ENCODE data around the gene RPGRIP1. TPM values are rescaled to one million over a fixed set of nuclear protein-coding genes. Genes with fewer than 3 reads are reported as not detected.

The RPGRIP1 gene
- total RNA-seq, 1 donor from 2014 or later = 0.47 TPM

DNA sequence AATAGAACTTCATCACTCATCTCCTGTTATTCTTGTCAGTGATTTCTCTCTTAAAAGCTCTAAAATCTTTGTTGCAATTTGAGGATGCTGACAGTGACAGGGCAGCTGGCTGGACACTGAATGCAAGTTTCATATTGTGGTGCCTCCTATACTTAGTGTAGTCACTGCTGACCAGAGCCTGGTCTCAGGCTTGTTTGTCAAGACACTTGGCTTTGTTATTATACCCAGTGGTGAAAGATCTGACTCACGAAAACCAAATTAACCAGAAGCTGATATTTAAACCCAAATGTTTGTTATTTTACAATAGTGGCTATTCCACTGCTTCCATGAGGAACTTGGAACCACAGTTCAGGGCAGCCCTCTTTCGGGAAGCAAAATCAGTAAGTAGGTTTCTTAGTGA is 42.8 kb downstream of the RPGRIP1 start:
- no peak overlapping the region for H3K9ac ChIP-seq
- H3K27ac ChIP-seq = no peak overlapping the region
- Mint-ChIP-seq H3K27ac (no peak overlapping the region), H3K4me3 (no peak overlapping the region), H3K36me3 (no peaks in the 10 kb centered on the region), H3K27me3 (ENCODE audit: insufficient read depth, low read depth) (peaks cover 6% of the 10 kb centered on the region), H3K4me1 (peaks cover 2% of the 10 kb centered on the region), H3K9me3 (no peaks in the 10 kb centered on the region)
- no peak for TF ChIP-seq EZH2phosphoT487 (IDR thresholded peaks at IDR 0.05)
- no peak for TF ChIP-seq EZH2 (IDR thresholded peaks at IDR 0.05)
- no peak for TF ChIP-seq CTCF (IDR thresholded peaks at IDR 0.05)
- H3K79me2 ChIP-seq (ENCODE audit: low read depth) = no peaks in the 10 kb centered on the region
- no peak for DNase-seq (ENCODE audit: low spot score)
- no peak overlapping the region for H3K4me2 ChIP-seq
- H3K27me3 ChIP-seq = no peaks in the 10 kb centered on the region
- H3K9me3 ChIP-seq (ENCODE audit: low read depth) = no peaks in the 10 kb centered on the region
- no peaks in the 10 kb centered on the region for H4K20me1 ChIP-seq (ENCODE audit: low read depth)
- H3F3A ChIP-seq (ENCODE audit: low read depth) = no peaks in the 10 kb centered on the region
- H3K36me3 ChIP-seq = no peaks in the 10 kb centered on the region
- no peaks in the 10 kb centered on the region for H3K4me1 ChIP-seq
- no peak overlapping the region for H2AFZ ChIP-seq (replicated peaks)
- H3K4me3 ChIP-seq = no peak overlapping the region

DNA sequence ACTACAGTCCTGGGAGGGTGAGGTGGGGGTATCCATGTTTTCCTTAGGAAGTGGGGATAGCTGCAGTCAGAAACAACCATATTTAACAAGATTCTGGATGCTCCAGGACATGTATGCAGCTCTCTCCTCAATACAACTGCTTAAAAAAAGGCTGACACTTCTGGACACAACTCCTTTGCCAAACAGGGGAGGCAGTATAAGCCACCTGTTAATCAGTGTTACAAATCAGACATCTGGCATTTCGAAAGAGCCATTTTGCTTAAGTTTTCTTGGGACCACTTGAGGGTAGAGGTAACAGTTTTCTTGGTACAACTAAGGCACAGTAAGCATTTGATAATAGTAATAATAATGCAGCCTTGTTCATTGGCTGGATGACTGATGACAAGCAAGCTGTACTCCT is 47.1 kb downstream of the RPGRIP1 start:
- H3K27ac Mint-ChIP-seq = no peak overlapping the region
- H2AFZ ChIP-seq (replicated peaks) = no peak overlapping the region
- no peaks in the 10 kb centered on the region for H3K27me3 ChIP-seq
- H3K36me3 ChIP-seq = no peaks in the 10 kb centered on the region
- peak; percentile 24 for TF ChIP-seq CTCF (IDR thresholded peaks at IDR 0.05)
- TF ChIP-seq EZH2phosphoT487 (IDR thresholded peaks at IDR 0.05) = no peak
- H3K9me3 ChIP-seq (ENCODE audit: low read depth) = no peaks in the 10 kb centered on the region
- H3K4me3 Mint-ChIP-seq = no peak overlapping the region
- H3K27me3 Mint-ChIP-seq (ENCODE audit: insufficient read depth, low read depth) = peaks cover 7% of the 10 kb centered on the region
- H3K4me3 ChIP-seq = no peak overlapping the region
- no peaks in the 10 kb centered on the region for H3K36me3 Mint-ChIP-seq
- no peak for DNase-seq (ENCODE audit: low spot score)
- H3K9ac ChIP-seq = no peak overlapping the region
- no peaks in the 10 kb centered on the region for H3K9me3 Mint-ChIP-seq
- H3K4me1 Mint-ChIP-seq = peaks cover 2% of the 10 kb centered on the region
- H3K4me2 ChIP-seq = no peak overlapping the region
- H3K27ac ChIP-seq = no peak overlapping the region
- H3K79me2 ChIP-seq (ENCODE audit: low read depth) = no peaks in the 10 kb centered on the region
- H4K20me1 ChIP-seq (ENCODE audit: low read depth) = no peaks in the 10 kb centered on the region
- H3F3A ChIP-seq (ENCODE audit: low read depth) = no peaks in the 10 kb centered on the region
- no peaks in the 10 kb centered on the region for H3K4me1 ChIP-seq

Other genes with a start within 250 kb of the RPGRIP1 start
- gene TPPP2, start 249.9 kb upstream of the RPGRIP1 start, total RNA-seq (ENCODE audit: low replicate concordance) = not detected in 2 replicates
- gene RNASE13, start 245.3 kb upstream of the RPGRIP1 start, total RNA-seq (ENCODE audit: low replicate concordance) = 0.12 TPM in 1 of 2 replicates, not detected in the other
- not detected in 2 replicates for gene RNASE7, start 237.7 kb upstream of the RPGRIP1 start, total RNA-seq (ENCODE audit: low replicate concordance)
- gene RNASE8, start 222.3 kb upstream of the RPGRIP1 start, total RNA-seq (ENCODE audit: low replicate concordance) = not detected in 2 replicates
- 15.0 and 46.0 TPM in 2 replicates for gene ARHGEF40, start 209.8 kb upstream of the RPGRIP1 start, total RNA-seq (ENCODE audit: low replicate concordance)
- gene ZNF219, start 181.4 kb upstream of the RPGRIP1 start, total RNA-seq (ENCODE audit: low replicate concordance) = 46.2 and 231 TPM in 2 replicates
- 0.22 and 1.3 TPM in 2 replicates for gene TMEM253, start 179.0 kb upstream of the RPGRIP1 start, total RNA-seq (ENCODE audit: low replicate concordance)
- under 0.01 TPM in 1 of 2 replicates, not detected in the other for gene OR5AU1, start 124.0 kb upstream of the RPGRIP1 start, total RNA-seq (ENCODE audit: low replicate concordance)
- gene HNRNPC, start 10.6 kb upstream of the RPGRIP1 start, total RNA-seq (ENCODE audit: low replicate concordance) = 1,681 and 1,872 TPM in 2 replicates
- gene SUPT16H, start 103.9 kb downstream of the RPGRIP1 start, total RNA-seq (ENCODE audit: low replicate concordance) = 195 and 198 TPM in 2 replicates
- gene CHD8, start 176.0 kb downstream of the RPGRIP1 start, total RNA-seq (ENCODE audit: low replicate concordance) = 72.5 and 81.1 TPM in 2 replicates
- 38.5 and 54.2 TPM in 2 replicates for gene RAB2B, start 196.9 kb downstream of the RPGRIP1 start, total RNA-seq (ENCODE audit: low replicate concordance)
- 34.2 and 35.7 TPM in 2 replicates for gene TOX4, start 197.1 kb downstream of the RPGRIP1 start, total RNA-seq (ENCODE audit: low replicate concordance)
- 99.5 and 108 TPM in 2 replicates for gene METTL3, start 231.3 kb downstream of the RPGRIP1 start, total RNA-seq (ENCODE audit: low replicate concordance)
- gene SALL2, start 246.3 kb downstream of the RPGRIP1 start, total RNA-seq (ENCODE audit: low replicate concordance) = 263 and 394 TPM in 2 replicates

Measured in neural progenitor cell (in vitro differentiated cells).